GM19467 (cell line): ENCODE data around the gene NTNG2.

ENCODE experiments used
- ATAC-seq: cut with Tn5 transposase; IDR thresholded peaks from one replicate; pipeline ENCODE4 v1.9.1; 2021; ENCODE audit warnings: mild to moderate bottlenecking, moderate library complexity; ENCODE audit not compliant: unreplicated experiment

Gene NTNG2

DNA sequence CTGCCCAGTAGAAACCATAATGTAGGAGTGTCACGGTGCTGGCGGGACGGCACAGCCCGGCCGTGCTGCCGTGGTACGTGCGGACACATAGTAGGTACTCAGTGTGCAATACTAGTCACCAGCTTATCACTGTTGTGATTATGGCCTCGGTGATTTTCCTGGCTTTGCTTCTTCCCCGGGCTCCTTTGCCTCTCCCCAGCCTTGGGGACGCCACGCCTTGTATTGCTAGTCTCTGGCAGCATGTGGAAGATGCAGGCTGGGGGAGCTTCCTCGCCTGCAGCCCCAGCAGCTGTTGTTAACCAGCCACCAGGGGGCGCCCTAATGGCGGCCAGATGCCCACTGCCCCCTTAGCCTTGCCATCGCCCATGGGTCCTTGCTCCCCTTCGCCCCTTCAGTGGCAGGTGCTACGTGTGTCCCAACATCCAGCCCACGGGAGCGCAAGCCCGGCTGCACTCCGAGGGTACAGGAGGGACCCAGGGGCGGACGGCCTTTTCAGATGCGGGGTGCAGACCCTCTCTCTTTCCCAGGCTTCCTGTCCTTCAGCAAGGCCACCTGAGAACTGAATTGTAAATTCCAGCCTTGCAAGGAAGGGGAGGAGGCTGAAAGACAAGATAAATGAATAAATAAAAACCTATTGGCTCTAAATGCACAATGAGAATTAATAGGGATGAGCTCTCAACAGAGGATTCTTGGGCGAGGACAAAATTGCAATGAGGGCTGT is 8.0 kb downstream of the NTNG2 start:
- ATAC-seq, result no peak

DNA sequence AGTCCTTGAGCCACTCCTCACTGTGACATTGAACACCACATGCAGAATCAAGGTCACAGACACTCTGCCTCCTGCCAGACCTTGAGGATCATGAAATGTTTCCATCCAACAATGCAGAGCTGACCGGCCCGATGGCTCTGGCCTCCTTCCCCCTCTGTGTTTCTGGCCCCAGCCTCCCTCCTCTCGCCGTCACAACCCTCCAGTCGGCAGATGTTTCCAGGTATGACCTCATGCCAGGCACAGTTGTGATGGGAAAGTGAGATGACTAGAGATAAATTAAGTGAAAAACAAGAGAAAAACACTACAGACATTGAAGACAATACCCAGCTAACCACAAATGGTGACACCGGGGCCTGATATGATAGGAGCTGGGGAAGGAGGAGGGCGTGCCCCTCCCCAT is 9.8 kb downstream of the NTNG2 start:
- ATAC-seq, result no peak

DNA sequence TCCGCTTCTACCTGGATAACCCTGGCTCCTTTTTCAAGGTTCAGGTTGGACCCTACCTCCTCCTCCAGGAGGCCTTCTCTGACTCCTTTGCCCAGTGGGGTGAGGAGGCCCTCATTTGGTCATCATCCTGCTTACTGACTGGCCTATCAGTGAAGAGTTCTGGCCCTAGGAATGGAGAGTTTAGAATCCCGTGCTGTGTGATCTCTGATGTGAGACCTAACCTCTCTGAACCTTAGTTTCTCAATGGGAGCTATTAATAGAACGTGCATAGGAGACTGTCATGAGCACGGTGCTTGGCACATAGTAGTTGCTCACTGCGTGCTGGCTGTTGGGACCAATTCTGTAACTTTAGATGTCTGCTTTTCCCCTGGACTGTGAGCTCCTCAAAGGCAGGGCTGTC is 10.3 kb downstream of the NTNG2 start:
- no peak for ATAC-seq

DNA sequence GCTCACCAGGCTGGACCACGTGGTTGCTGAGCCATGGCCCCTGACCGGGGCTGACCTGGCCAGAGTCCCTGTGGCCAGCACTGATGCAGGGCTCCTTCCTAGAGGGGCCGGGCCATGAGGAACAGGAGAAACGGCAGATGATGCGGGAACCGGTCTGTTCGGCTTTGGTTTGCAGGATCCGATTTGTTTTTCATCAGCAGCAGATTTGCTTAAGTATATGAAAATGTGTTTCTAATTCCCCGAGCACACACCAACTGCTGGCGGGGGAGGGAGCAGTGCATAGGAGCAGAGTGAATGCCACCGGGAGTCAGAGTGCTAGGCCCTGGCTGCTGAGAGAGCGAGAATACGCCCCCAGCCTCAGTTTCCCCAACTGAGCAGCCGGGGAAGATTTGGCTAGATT is 13.6 kb downstream of the NTNG2 start:
- no peak for ATAC-seq

DNA sequence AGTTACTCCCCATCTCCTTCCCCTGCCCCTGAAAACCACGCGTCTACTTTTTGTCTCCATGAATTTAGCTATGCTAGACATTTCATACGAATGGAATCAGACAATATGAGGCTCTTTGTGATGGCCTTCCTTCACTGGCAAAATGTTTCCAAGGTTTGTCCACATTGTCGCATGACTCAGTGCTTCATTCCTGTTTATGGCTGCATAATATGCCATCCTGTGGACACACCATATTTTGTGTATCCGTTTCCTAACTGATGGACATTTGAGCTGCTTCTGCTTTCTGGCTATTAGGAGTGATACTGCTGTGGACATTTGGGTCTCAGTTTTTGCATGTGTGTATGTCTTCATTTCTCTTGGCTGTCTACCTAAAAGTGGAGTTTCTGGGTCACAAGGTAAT is 14.5 kb downstream of the NTNG2 start:
- no peak for ATAC-seq

DNA sequence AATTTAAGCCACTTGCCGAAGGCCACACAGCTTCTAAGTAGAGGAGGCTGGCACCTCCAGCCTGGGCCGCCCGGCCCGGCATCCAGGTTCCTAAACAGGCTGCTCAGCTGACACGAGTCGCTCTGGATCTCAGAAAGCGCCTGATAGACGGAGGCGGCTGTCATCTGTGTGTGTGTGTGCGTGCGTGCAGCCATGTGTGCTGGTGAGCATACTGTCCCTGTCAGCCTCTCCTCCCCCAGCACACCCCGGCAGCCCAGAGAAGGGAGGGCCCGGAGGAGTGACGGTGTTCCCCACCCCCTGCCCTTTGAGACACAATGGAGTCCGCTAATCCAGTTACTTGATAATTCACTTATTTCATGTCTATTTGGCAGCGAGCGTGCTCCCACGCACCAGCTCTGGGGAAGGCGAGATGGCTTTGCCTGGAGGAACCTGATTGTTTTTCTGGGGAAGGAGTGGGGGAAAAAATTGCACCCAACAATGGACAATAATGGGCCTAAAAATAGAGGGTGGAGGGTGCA is 20.0 kb downstream of the NTNG2 start:
- no peak for ATAC-seq

DNA sequence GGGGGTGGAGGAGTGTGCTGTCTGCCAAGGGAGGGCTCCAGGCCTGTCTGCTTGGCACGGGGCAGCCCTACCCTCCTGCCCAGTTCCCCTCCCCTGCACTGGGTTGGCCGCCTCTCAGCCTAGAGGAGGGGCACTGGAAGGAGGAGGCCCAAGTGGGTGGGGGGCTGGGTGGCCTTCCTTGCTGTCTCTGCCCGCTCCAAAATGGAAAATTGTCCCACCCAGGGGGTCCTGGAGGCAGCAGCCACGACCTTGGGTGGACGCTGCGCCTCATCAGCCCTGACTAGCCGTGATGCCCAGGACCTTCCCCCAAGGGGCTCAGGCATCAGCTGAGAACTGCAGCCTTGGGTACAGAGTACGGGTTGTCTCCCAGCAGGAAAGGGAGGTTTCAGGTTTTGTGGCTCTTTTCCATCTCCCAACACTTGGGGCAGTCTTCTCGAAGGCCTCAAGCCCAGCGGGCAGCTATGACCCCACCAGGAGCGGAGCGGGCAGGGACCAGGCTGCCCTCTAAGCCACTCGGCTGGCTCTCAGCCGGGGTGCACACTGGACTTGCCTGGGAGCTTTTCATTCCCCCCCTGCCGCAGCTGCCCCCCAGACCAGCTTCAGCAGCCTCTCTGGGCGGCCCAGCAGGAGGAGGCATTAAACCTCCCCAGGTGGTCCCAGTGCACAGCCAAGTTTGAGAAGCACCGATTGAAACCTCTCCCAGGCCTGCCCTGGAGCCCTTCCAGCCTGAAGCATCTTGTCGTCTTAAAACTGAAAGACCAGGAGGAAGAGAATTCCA is 20.6 kb downstream of the NTNG2 start:
- ATAC-seq, result no peak

DNA sequence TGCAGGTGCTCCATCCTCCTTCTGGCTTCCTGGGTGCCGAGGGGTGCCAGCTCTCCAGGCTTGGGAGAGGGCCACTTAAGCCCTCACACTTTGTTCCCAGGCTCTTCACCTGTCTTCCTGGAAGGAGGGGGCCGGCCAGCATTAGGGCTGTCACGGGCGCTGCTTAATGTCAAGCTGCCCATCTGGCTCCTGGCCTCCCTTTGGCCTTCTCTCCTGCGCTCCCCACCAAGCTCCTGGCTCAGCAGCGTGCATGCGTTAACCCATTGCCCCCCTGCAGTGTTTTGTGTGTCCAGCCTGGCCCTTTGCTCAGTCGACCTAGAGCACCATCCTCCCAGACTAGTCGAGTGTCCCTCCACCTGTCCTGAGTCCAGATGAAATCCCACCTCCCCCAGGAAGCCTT is 21.3 kb downstream of the NTNG2 start:
- no peak for ATAC-seq

DNA sequence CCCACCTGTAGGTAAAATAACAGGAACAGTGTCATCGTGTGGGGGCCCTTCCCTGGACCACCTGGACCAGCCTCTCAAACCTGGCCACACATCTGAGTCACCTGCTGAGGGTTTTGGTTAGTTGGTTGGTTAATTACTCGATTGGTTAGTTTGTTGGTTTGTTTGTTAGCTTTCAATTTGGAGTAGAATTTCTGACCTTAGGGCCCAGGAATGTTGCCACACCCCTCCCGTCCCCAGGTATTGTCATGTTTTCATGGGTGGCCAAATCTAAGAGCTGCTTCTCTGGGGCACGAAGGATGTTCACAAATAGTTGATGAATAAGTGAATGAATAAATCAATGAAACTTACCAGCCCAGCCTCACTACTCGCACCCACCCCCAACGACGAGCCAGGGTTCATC is 21.9 kb downstream of the NTNG2 start:
- ATAC-seq, result no peak

DNA sequence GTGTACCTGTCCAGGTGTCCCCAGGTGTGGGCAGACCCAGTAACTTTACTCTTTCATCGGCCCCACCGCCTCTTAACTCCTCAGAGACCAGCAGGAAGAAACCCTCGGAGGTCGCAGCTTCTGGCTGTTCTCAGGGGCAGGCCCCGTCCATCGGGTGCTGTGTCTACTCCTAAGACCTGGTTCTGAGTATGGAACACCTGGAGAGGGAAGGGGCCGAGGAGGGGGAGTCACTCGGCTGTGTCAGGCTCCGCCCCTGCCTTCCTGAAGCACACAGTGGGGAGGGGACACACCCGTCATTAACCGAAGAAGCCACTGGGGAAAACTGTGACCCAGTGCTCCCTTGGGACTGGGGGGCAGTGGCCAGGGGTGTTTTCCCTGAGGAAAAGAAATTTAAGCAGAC is 22.3 kb downstream of the NTNG2 start:
- no peak for ATAC-seq

DNA sequence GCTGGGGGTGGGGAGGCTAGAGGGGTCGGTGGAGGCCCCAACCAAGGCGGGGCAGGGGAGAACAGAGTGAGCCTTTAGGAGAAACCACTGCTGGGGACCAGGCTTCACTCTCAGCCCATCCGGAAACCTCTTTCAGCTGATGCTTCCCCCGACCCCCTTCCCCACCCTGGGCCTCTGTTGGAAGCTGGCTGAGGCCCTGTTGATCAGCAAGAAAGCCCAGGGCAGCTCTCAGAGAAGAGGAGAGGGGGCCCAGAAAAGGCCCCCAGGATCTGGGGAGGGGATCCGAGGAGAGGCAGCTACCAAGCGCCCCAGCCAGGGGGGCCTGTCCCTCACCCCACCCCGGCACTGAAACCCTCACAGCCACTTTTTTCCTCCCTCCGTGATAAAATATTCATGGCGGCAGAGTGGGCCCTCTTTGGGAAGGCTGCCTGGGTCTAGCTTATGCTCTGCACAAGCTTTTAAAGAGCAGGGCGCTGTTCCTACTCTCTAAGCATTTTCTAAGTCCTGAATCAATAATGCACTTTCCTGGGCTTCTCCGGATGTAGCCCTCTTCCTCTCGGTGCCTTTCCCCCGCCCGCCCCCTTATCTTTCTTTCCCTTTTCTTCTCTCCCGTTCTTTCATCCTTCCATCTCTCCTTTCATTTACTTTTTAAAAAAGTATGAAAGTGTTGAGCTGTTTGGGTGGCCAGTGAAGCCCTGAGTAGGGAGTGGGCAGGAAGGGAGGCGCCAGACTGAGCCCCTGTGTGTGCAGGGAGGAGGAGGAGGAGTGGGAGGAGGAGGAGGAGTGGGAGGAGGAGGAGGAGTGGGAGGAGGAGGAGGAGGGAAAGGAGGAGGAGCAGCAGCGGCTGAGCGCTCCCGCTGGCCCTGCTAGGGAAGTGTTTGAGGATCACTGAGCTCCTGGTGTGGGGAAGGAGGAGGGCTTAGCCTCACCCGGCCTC is 23.5 kb downstream of the NTNG2 start:
- no peak for ATAC-seq

DNA sequence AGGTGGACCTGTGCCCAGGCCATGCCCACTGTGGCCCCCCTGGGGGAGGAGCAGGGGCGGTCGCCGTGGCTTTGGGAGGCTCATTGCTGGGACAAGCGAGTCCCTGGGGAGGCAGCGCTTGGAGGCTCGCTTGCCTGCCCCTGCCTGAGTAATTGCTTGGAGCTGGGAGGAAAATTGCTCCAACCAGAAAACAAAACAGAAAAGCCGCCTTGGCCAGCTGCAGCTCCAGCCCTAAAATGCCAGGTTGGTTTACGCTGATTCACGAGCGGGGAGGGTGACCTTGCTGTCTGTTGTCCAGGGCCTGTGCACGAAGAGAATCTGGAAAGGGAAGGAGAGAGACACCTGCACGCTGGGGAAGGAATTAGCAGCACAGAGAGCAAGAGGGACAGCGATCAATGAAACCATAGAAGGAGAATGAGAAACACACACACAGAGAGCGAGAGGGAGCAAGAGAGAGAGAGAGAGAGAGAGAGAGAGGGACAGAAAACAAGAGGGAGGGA is 25.3 kb downstream of the NTNG2 start:
- no peak for ATAC-seq

DNA sequence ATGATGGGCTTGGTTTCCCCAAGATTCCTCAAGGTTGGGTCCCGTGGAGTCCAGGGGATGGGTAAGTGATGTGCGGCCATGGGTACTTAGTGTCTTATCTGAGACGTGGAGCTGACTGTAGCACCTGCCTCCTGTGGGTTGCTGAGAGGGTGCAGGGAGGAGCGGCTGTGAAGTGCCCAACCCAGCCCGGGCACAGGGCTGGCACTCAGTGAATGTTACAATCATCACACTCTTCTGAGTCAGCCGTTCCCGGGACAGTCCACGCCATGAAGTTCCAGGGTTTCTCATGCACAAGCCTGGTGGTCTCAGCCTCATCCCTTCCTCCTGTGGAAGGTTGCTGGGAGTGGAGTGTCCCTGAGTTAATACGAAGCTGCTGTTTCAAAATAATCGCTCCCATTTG is 29.1 kb downstream of the NTNG2 start:
- no peak for ATAC-seq

DNA sequence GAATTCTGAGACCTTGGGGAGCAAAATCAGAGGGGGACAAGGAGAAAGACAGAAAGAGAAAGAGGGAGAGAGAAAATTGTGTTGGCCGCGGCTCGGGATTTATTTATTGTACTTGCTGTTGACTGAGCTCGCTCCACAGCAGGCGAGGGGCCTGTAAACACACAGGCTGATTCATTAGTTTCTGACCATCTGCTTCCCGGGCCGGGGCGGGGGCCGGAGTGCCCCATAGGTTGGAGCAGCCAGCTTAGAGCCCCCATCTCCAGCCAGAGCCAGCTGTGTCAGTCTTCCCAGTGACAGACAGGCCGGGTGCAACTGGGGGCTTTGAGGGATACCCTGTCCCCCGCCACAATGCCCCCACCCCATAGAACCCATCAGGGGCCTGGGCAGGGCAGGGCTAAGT is 30.9 kb downstream of the NTNG2 start:
- ATAC-seq, result no peak

DNA sequence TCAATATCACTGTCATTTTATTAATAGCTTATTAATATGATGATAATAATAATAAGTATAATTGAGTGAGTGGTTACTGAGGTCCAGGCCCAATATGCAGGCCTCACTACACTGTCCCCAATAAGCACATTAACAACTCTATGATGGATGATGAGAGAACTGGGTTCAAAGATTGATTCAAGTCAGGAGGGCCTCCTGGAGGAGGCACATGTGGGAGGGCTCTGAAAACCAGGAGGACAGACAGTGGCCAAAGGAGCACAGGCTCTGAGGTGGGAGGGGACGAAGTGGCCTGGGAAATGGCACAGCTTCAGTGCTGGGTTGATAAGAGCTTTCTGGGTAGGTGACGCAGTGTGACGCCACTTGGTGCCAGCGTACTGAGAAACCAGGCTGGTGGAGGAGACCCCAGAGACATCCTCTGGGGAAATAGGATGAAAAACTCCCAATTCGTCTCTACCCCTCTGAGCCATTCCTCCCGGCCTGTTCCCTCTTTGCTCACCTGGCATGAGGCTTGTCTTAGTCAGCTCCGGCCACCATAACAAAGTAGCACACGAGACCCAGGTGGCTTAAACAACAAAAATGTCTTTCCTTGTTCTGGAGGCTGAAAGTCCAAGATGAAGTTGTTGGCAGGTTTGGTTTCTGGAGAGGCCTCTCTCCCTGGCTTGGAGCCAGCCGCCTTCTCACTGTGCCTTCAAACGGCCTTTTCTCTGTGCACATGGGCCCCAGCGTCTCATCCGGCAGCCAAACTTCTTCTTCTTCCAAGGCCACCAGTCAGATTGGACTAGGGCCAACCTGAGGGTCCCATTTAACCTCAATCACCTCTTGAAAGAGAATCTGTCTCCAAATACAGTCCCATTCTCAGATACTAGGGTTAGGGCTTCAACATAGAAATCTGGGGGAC is 31.6 kb downstream of the NTNG2 start:
- ATAC-seq, result no peak

DNA sequence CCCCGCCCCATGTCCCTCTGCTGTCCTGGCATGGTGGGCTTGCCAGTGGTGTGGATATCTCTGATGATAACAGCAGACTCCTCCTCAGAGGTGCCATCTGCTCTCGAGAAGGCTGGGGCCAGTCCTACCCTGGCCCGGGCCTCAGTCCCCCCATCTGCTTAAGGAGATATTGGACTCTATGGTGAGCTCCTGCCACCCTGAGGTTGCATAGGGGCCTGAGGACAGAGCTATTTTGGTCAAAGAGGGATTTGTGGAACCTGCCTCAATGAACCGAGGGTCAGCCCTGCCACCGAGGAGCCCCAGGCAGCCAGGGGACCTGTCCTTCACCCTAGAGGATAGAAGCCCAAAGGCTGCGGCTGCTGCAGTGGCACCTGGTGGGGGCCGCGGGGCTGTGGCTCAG is 32.6 kb downstream of the NTNG2 start:
- ATAC-seq, result no peak

DNA sequence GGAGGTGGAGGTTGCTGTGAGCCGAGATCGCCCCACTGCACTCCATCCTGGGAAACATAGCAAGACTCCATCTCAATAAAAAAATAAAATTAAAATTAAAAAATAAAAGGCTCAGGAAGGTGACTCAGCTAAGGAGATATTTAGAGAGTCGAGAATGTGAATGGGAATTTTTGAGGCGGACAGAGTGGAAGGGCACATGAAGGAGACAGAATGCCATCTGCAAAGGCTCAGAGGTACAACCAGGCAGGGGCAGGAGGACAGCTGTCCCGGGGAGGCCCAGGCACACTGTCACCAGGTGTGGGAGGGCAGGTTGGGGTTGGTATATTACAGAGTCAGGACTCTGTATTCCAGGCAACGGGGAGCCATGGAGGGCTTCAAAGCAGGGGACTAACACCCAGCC is 35.5 kb downstream of the NTNG2 start:
- no peak for ATAC-seq

DNA sequence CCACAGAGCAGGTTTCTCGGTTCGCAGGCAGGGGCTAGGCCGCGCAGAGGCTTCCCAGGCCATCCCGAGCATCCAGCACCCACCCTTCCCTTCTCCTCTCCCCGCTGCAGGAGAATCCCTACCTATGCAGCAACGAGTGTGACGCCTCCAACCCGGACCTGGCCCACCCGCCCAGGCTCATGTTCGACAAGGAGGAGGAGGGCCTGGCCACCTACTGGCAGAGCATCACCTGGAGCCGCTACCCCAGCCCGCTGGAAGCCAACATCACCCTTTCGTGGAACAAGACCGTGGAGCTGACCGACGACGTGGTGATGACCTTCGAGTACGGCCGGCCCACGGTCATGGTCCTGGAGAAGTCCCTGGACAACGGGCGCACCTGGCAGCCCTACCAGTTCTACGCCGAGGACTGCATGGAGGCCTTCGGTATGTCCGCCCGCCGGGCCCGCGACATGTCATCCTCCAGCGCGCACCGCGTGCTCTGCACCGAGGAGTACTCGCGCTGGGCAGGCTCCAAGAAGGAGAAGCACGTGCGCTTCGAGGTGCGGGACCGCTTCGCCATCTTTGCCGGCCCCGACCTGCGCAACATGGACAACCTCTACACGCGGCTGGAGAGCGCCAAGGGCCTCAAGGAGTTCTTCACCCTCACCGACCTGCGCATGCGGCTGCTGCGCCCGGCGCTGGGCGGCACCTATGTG is 36.1 kb downstream of the NTNG2 start:
- no peak for ATAC-seq

DNA sequence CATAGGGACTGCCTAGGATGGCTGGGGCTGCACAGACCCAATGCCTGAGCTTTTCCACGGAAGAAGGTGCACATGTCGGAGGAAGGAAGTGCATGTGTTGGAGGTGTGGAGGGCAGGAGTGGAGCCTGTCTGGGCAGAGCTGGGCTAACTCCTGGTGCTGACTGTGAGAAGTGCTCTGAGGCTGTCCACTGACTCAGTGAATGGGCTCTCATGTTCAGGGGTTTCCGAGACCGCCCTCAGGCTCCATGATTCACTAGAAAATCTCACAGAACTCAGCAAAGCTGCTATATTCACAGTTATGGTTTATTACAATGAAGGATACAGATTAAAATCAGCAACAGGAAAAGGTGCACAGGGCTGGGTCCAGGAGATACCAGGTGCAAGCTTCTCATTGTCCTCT is 37.2 kb downstream of the NTNG2 start:
- ATAC-seq, result no peak

DNA sequence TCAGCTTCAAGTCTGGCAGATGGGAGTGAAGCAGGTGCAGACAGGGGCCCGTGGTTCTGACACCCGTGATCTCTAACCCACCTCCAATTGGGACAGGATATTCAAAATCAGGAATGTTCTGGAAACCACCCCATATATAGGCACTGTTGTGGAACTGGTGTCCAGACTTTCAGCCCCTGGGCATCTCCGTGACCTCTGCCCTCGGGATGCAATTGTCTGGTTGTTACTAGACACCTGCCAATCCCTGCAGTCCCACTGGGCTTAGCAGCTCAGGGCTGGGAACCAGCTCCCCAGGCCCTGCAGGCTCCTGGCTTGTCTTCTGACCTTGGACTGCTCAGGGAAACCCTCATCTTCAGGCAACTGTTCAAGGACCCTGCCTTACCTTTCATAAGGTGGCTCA is 38.8 kb downstream of the NTNG2 start:
- ATAC-seq, result no peak
